GM19455 (cell line): ENCODE data around the gene C2.
"Not testable (repeated sequence)": the region's sequence is repeated elsewhere in the genome, so short reads cannot be mapped to it uniquely, and the experiment has no call there.

Experiments used
- ATAC-seq: cut with Tn5 transposase; IDR thresholded peaks from one replicate; pipeline ENCODE4 v1.9.1; 2021; ENCODE audit not compliant: unreplicated experiment

Gene C2

DNA sequence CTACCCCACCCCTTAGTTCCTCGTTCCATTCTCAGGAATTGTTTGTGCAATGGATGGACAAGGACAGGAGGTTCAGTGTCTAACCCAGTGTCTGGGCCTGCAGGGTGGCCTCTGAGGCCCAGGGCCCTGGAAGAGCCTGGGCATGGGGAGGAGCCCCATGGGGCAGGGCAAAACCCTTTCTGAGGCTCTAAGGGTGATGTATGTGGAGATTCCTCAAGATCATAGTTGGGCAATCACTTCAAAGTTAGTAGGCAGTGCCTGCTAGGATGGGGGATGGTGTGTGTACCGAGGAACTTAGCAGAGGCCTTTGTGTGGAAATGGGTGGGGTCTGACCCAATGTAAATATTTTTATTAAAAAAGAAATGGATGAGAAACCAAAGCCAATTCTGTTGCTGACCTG is 6.7 kb upstream of the C2 start:
- no peak for ATAC-seq

DNA sequence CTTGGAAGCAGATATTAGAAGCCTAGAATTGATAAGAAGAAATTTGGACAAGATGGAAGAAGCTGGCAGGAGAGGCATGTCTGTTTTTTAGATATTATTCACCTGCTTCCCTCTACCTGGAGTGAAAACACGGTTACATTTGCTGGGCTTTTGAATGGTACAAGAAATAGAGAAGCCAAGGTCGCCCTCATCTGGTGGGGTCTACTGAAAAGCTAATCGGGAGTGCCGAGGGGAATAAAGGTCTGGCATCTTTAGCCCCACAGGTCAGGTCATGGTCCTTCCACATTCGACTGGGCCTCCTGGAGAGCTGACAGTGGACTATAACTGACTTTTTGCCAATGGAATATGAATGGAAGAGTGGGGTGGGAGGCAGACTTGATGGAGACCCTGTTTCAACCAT is 4.6 kb upstream of the C2 start:
- ATAC-seq: no peak

DNA sequence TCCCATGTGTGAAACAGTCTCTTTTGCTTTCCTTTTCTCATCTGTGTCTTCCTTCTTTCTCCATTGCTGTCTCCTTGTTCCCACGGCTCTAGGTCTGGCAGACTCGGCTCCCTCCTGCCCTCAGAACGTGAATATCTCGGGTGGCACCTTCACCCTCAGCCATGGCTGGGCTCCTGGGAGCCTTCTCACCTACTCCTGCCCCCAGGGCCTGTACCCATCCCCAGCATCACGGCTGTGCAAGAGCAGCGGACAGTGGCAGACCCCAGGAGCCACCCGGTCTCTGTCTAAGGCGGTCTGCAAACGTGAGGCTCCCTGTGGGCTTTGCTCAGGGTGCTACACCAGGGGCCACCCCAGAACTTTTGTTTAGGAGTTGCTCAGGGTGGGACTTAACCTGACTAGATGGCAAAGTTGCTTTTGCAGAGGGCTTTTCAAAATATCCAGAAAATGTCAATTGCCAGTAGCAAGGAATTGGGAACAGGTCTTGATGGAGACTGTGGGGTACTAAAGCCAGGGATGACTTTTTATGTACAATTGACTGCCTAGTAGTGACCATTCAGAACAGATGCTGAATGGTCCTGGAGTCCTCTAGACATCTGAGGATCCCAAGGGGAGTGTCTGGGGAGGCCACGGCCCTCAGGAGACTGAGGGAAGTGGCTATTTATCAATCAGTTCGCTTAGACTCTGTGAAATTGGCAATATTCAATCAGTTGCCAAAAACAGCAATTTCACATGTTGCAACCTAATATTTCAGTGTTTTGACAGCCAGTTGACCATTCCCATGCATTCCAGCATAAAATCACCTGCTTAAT is 550 bp downstream of the C2 start:
- ATAC-seq: no peak

DNA sequence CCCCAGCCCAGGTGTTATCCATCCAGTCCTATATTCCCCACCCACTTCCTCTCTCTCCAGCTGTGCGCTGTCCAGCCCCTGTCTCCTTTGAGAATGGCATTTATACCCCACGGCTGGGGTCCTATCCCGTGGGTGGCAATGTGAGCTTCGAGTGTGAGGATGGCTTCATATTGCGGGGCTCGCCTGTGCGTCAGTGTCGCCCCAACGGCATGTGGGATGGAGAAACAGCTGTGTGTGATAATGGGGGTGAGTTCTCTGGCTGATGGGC is 1.1 kb downstream of the C2 start:
- no peak for ATAC-seq

DNA sequence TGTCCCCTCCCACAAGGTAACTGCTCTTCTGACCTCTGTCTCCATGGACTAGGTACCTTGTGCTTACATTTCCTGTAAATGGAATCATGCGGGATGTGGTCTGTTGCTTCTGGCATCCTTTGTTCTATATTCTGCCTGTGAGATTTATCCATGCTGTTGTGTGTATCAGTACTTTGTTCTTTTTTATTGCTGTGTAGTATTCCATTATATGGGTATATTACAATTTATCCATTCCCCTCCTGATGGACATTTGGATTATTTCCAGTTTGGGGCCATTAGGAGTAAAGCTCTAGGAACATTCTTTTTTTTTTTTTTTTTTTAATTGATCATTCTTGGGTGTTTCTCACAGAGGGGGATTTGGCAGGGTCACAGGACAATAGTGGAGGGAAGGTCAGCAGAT is 3.4 kb downstream of the C2 start:
- ATAC-seq: no peak

DNA sequence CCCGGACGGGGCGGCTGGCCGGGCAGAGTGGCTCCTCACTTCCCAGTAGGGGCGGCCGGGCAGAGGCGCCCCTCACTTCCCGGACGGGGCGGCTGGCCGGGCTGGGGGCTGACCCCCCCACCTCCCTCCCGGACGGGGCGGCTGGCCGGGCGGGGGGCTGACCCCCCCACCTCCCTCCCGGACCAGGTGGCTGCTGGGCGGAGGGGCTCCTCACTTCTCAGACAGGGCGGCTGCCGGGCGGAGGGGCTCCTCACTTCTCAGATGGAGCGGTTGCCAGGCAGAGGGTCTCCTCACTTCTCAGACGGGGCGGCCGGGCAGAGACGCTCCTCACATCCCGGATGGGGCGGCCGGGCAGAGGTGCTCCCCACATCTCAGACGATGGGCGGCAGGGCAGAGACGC is 4.6 kb downstream of the C2 start:
- ATAC-seq: not testable (repeated sequence)

DNA sequence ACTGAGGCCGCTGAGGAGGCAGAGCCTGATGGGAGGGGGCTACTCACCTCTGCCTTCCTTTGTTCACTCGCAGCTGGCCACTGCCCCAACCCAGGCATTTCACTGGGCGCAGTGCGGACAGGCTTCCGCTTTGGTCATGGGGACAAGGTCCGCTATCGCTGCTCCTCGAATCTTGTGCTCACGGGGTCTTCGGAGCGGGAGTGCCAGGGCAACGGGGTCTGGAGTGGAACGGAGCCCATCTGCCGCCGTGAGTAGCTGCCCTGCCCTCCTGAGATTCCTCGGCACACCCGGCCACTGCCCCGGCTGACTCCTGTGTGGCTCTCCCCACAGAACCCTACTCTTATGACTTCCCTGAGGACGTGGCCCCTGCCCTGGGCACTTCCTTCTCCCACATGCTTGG is 6.0 kb downstream of the C2 start:
- no peak for ATAC-seq

DNA sequence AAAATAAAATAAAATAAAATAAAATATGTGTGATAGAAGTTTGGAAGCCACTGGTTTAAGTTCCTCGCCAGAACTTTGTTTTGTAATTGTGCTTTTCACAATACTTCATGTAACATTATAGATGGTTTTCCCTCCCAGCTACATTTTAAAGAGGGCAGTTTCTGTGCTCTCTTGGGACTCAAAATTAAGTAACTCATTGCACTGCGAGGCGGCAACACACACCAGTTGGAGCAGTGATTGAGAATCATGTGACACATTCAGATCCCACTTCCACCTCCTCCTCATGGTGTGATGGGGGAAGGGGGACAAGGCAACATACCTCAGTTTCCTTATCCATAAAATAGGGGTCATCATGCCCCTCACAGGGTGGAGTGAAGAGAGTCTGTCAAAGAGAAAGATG is 7.5 kb downstream of the C2 start:
- ATAC-seq: no peak

DNA sequence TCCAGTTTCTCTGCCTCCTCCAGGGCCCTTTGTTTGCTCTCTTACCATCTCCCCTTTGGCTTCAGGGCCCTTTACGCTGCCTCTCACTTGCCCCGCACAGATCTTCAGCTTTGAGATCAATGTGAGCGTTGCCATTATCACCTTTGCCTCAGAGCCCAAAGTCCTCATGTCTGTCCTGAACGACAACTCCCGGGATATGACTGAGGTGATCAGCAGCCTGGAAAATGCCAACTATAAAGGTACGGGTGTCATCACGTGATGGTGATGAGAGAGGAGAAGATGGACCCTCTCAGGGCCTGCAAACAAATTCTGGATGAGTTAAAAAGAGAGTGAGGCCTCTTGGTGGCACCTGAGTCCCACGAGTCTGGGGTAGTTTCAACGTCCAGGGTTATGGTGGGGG is 8.3 kb downstream of the C2 start:
- ATAC-seq: no peak

DNA sequence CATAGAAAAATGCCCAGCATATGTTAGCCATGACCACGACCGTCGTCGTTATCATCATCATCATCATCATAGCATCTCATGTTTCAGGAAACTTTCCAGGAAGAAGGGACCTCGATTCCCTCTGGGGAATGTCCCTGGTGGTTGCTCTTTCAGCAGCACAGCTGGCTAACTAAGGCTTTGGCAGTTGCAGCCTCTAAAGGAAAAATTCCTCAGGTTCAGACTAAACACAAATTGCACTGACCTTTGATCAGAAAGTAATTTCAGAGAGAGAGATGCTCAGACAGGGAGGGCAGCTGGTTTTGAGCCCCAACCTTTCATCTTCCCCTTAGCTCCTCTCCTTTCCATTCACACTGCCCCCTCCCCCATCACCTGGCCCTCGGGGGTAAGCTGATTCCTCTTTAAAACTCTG is 12.7 kb downstream of the C2 start:
- ATAC-seq: no peak

DNA sequence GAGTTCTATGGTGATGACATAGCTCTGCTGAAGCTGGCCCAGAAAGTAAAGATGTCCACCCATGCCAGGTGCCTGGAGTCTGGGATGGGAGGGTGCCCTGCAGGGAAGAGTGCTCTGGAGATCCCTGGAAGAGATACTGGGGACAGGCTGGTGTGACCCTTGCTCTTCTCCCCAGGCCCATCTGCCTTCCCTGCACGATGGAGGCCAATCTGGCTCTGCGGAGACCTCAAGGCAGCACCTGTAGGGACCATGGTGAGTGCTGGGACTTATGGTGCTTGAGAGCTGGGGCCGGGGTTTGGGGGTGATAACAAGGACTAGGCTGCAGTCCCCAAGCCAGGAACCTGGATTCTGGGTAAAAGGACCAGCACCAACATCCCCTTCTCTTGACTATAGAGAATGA is 16.2 kb downstream of the C2 start:
- ATAC-seq: no peak

DNA sequence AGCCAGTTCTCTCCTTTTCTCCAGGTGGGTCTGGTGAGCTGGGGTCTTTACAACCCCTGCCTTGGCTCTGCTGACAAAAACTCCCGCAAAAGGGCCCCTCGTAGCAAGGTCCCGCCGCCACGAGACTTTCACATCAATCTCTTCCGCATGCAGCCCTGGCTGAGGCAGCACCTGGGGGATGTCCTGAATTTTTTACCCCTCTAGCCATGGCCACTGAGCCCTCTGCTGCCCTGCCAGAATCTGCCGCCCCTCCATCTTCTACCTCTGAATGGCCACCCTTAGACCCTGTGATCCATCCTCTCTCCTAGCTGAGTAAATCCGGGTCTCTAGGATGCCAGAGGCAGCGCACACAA is 17.6 kb downstream of the C2 start:
- no peak for ATAC-seq

DNA sequence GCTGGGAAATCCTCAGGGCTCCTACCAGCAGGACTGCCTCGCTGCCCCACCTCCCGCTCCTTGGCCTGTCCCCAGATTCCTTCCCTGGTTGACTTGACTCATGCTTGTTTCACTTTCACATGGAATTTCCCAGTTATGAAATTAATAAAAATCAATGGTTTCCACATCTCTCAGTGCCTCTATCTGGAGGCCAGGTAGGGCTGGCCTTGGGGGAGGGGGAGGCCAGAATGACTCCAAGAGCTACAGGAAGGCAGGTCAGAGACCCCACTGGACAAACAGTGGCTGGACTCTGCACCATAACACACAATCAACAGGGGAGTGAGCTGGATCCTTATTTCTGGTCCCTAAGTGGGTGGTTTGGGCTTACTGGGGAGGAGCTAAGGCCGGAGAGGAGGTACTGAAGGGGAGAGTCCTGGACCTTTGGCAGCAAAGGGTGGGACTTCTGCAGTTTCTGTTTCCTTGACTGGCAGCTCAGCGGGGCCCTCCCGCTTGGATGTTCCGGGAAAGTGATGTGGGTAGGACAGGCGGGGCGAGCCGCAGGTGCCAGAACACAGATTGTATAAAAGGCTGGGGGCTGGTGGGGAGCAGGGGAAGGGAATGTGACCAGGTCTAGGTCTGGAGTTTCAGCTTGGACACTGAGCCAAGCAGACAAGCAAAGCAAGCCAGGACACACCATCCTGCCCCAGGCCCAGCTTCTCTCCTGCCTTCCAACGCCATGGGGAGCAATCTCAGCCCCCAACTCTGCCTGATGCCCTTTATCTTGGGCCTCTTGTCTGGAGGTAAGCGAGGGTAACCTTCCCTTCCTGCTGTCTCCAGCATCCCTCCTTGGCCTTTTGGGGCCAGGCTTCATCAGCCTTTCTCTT is 18.2 kb downstream of the C2 start, which contains the start of gene CFB:
CFB (plus strand) TSS at position 589 of the 863 bp plus-strand sequence; CDS start at position 716, 127 bp downstream.
- no peak for ATAC-seq

DNA sequence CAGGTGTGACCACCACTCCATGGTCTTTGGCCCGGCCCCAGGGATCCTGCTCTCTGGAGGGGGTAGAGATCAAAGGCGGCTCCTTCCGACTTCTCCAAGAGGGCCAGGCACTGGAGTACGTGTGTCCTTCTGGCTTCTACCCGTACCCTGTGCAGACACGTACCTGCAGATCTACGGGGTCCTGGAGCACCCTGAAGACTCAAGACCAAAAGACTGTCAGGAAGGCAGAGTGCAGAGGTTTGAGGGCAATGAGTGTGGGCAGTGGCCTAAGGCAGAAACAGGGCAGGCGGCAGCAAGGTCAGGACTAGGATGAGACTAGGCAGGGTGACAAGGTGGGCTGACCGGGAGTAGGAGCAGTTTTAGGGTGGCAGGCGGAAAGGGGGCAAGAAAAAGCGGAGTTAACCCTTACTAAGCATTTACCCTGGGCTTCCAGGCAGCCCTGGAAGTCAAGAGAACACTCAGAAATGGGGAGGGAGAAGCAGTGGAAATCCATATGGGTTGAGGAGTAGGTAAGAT is 18.9 kb downstream of the C2 start:
- ATAC-seq: no peak

DNA sequence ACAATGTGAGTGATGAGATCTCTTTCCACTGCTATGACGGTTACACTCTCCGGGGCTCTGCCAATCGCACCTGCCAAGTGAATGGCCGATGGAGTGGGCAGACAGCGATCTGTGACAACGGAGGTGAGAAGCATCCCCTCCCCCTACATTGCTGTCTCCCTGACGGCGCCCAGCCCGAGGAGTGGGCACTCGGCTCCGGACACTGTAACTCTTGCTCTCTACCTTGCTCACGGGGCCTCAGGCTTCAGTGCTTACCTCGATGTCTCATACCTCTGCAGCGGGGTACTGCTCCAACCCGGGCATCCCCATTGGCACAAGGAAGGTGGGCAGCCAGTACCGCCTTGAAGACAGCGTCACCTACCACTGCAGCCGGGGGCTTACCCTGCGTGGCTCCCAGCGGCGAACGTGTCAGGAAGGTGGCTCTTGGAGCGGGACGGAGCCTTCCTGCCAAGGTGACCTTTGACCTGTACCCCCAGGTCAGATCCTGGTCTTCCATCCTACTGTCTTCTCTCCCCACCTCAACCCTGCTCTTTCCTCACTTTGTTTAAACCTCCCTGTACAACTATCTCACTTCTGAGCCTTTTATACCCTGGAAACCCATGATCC is 19.7 kb downstream of the C2 start:
- ATAC-seq: no peak

DNA sequence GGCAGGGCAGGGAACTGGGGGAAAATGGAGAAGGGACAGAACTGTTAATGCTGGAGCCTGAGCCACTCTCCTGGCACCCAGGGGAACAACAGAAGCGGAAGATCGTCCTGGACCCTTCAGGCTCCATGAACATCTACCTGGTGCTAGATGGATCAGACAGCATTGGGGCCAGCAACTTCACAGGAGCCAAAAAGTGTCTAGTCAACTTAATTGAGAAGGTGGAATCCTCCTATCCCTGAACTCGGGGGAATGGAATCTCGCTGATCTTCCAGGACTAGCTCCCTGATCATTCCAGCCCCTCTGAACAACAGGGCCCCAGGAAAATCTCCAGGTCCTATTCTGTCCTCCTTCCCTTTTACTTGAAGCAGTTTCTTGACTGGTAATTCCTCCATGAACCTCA is 20.3 kb downstream of the C2 start:
- ATAC-seq: no peak

DNA sequence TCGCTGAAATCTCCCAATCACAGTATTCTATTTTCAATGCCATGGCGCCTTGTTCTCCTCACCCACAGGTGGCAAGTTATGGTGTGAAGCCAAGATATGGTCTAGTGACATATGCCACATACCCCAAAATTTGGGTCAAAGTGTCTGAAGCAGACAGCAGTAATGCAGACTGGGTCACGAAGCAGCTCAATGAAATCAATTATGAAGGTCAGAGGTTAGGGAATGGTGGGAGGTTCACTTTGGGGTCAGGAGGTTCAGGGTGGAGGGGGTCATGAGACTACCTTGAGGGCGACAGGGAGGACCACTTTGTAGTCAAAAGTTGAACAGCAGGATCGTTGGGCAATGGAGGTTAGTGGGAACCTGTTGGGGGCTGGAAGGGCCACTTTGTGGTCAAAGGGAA is 20.8 kb downstream of the C2 start:
- ATAC-seq: no peak

DNA sequence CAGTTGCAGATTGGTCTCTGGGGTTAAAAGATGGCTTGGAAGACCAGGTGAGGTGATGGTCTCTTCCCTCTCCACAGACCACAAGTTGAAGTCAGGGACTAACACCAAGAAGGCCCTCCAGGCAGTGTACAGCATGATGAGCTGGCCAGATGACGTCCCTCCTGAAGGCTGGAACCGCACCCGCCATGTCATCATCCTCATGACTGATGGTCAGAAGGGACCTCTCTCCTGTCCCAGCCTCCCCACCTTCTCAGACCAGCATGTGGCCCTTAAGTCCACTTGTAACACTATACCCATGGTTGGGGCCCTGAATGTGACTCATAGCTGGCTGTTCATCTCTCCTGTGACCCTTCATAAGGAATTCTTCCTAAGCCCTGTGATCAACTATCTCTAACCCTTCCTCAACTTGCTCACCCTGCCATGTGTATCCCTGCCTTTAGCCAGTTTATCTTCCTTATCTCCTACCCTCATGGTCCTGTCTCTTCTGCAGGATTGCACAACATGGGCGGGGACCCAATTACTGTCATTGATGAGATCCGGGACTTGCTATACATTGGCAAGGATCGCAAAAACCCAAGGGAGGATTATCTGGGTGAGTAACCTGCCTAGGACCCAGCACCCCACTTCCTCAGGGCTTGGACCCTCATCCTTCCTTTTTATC is 21.4 kb downstream of the C2 start:
- ATAC-seq: no peak

DNA sequence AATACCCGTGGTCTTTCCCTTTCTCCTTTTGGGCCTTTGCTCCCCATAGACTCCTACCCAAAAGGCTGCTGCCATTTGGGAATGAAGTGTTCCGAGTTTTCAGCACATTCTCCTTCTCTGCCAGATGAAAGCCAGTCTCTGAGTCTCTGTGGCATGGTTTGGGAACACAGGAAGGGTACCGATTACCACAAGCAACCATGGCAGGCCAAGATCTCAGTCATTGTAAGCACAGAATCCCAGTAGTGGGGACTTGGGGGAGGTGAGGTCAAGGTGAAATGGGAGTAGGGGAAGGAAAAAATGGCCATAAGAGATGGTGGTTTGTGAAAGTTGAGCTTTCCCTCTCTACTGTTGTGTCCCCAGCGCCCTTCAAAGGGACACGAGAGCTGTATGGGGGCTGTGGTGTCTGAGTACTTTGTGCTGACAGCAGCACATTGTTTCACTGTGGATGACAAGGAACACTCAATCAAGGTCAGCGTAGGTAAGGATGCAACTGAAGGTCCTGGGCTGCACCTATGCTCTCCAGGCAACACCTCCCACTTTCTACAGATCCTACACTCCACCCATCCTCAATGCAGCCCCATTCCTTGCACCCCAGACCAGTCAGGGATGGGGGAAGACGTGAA is 22.5 kb downstream of the C2 start:
- no peak for ATAC-seq

DNA sequence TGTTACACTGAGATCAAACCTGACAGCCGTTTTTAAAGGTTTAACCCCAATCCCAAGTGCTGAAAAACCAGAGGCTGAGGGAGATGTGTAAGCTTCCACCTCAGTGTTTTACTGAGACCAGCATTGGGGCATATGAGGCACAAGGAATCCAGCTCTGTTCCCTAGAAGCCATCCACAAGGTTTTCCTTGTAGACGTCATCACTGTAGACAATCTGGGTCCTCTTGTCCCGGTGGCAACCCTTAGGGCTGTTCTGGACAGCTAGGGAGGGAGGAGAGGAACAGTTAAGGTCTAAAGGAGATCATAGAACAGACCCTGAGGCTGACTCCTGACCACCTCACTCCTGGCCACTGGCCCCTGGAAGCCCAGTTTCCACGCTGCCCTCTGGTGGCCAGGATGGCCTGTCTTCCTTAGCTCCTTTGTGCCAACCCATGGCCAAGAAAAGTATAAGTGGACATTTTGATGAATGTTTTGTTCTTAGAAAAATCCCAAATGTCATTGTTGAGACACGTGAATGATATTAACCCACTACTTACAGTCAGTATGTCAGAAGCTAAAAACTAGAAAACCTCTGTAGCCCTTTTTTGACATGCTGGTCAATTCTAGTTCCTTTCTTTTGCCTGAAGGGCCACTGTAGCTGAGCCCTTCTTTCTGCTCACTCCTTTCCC is 24.8 kb downstream of the C2 start:
- no peak for ATAC-seq

DNA sequence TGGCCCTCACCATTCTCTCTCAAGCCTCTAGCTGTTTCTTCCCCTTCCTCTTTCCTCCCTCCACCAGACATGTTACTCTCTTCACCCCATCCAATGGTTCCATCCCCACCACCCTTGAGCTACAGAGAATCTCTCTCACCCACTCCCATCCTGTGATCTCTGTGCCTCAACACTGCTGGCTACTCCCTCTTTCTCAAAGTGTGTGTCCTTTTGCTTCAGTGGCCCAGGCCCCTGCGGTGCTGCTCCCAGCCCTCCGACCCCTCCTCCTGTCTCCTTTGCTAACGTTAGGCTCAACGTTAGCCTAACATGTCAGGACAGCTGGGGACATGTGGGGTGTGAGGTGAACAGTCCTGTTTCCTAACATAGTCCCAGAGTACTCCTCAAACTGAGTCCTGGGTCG is 25.4 kb downstream of the C2 start:
- ATAC-seq: no peak
